Medulla oblongata (tissue), 1 donor: Measurements from ENCODE around the gene RAE1.

ENCODE experiments used
- DNase-seq: peaks from one replicate; pipeline ENCODE4 v3.0.0-alpha.2; 2015; ENCODE audit errors: extremely low spot score

RAE1 gene

GRCh38 chr20:57388953-57389694, 38.1 kb downstream of the RAE1 start:
- DNase-seq: peak; percentile 79

GRCh38 chr20:57389695-57390603, 38.9 kb downstream of the RAE1 start:
- DNase-seq: no peak

GRCh38 chr20:57390604-57391438, 39.8 kb downstream of the RAE1 start, which contains the start of gene RBM38:
TSS of gene RBM38 (plus strand) at chr20:57391396. CDS start at chr20:57391582, 186 bp downstream.
- DNase-seq: peak; percentile 75

- peak; percentile 18 for DNase-seq
Measured at GRCh38 chr20:57391439-57392301, 40.6 kb downstream of the RAE1 start.

GRCh38 chr20:57392512-57393271, 41.6 kb downstream of the RAE1 start:
- DNase-seq: peak; percentile 64

- DNase-seq: no peak
Measured at GRCh38 chr20:57393321-57394120, 42.5 kb downstream of the RAE1 start.

GRCh38 chr20:57394121-57395082, 43.3 kb downstream of the RAE1 start:
- DNase-seq: peak; percentile 31

- DNase-seq: peak; percentile 97
Measured at GRCh38 chr20:57395111-57395966, 44.3 kb downstream of the RAE1 start.

GRCh38 chr20:57396212-57396983, 45.3 kb downstream of the RAE1 start:
- no peak for DNase-seq

- no peak for DNase-seq
Measured at GRCh38 chr20:57396984-57397692, 46.1 kb downstream of the RAE1 start.

GRCh38 chr20:57397693-57398108, 46.6 kb downstream of the RAE1 start:
- peak; percentile 40 for DNase-seq

- DNase-seq: no peak
Measured at GRCh38 chr20:57398231-57398821, 47.3 kb downstream of the RAE1 start.

GRCh38 chr20:57398901-57399535, 48.0 kb downstream of the RAE1 start:
- peak; percentile 35 for DNase-seq

GRCh38 chr20:57399587-57400155, 48.6 kb downstream of the RAE1 start:
- DNase-seq: peak; percentile 42
